A549 (cell line): Measurements from ENCODE around the gene SRRM2.

Experiments used
- CTCF ChIP-seq: fragments of >200 bp; sonication (Bioruptor Twin); formaldehyde crosslinking; IDR thresholded peaks from 3 replicates; pipeline ENCODE4 v1.5.1; 2016
- E2F6 ChIP-seq: IDR thresholded peaks from 2 replicates; pipeline ENCODE4 v1.6.1; 2012; ENCODE audit warnings: low read depth, borderline replicate concordance
- ESRRA ChIP-seq: fragments of 150-350 bp; IDR thresholded peaks from 2 replicates; pipeline ENCODE4 v1.6.1; 2014; ENCODE audit warnings: mild to moderate bottlenecking, low read length, borderline replicate concordance
- FOSL2 ChIP-seq, 2 experiments: fragments of 450-650 bp in 1 of 2; fragments of >200 bp in 1 of 2; sonication (Bioruptor Twin) in 1 of 2; formaldehyde crosslinking; IDR thresholded peaks; 2 replicates each; pipeline versions ENCODE4 v1.5.0 to v1.6.1; 2016 to 2020; ENCODE audit warnings: mild to moderate bottlenecking in 1 of 2, moderate library complexity in 1 of 2
- POLR2A ChIP-seq: IDR thresholded peaks from 2 replicates; pipeline ENCODE4 v1.6.1; 2012; ENCODE audit warnings: mild to moderate bottlenecking, low read length
- REST ChIP-seq: fragments of 200-600 bp; sonication (generic); IDR thresholded peaks from 2 replicates; pipeline ENCODE4 v1.6.1; 2016; ENCODE audit warnings: antibody characterized with exemption, mild to moderate bottlenecking, moderate library complexity
- RFX5 ChIP-seq: fragments of 450-650 bp; IDR thresholded peaks from 2 replicates; pipeline ENCODE4 v1.7.1; 2014; ENCODE audit warnings: antibody characterized with exemption, mild to moderate bottlenecking, moderate library complexity

- TF ChIP-seq POLR2A (no peak), RFX5 (no peak), CTCF (no peak), REST (no peak), ESRRA (no peak), FOSL2 (IDR thresholded peaks at IDR 0.05) (no peak), FOSL2 (CRISPR knock-in tag; IDR thresholded peaks at IDR 0.05) (no peak), E2F6 (no peak)
Measured at GRCh38 chr16:2761886-2762583, 9.6 kb downstream of the SRRM2 start.
